GM13976 (cell line): ENCODE data around the gene CRIM1.

Source experiments
- DNase-seq: peaks from one replicate; pipeline ENCODE4 v3.0.0; 2012; ENCODE audit warnings: low spot score
- CTCF ChIP-seq: IDR thresholded peaks from 2 replicates; pipeline ENCODE4 v1.5.1; 2012; ENCODE audit warnings: borderline replicate concordance, mild to moderate bottlenecking; ENCODE audit not compliant: insufficient read depth; ENCODE audit errors: extremely low read depth, missing control alignments, control extremely low read depth
- in situ Hi-C: fragments of 300-500 bp; cut with MboI; formaldehyde crosslinking; loops from one replicate; pipeline ENCODE4 v1.12.0; 2022; ENCODE audit warnings: low sequenced_read_pairs, mixed read lengths, inconsistent platforms; ENCODE audit not compliant: unreplicated experiment

CRIM1 gene

GRCh38 chr2:36507408-36507812 lies 151.8 kb downstream of the CRIM1 start:
- peak; percentile 79 for TF ChIP-seq CTCF
- in situ Hi-C loops, result no loop called here
- peak; percentile 54 for DNase-seq

- in situ Hi-C loops, result no loop called here
- DNase-seq, result no peak
- no peak for TF ChIP-seq CTCF
Measured at GRCh38 chr2:36509075-36509474, 153.5 kb downstream of the CRIM1 start.

DNA sequence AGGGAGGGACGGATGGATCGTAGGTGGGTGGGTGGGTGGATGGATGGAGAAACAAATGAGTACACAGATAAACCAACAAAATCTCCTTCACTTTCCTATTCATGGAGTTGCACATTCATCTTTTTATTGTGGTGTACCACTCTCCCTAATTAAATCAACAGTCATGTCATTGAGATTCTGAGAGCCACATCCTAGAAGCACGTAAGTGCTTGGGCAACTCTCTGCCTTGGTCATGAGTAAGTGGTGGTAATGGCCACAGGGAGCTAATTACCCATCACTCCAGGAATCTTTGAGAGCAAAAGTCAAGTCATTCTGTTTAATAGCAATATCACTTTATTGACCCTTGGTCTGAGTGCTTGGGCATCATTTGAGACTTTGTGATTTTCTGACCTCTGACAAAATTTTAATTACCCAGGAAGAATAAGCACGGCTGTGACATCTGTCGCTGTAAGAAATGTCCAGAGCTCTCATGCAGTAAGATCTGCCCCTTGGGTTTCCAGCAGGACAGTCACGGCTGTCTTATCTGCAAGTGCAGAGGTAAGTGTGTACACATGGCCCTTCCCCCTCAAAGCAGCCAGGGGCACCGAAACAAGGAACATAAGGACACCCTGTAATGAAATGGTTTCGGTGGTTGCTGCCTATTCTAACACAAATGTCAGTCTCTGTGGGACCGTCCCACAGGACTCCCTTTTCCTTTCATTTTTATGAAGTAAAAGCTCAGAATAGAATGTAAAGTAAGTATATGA lies 156.5 kb downstream of the CRIM1 start:
- in situ Hi-C loops, result no loop called here
- peak; percentile 31 for DNase-seq
- no peak for TF ChIP-seq CTCF

- in situ Hi-C loops, result no loop called here
- TF ChIP-seq CTCF, result no peak
Measured at GRCh38 chr2:36512705-36513104, 157.1 kb downstream of the CRIM1 start.

DNA sequence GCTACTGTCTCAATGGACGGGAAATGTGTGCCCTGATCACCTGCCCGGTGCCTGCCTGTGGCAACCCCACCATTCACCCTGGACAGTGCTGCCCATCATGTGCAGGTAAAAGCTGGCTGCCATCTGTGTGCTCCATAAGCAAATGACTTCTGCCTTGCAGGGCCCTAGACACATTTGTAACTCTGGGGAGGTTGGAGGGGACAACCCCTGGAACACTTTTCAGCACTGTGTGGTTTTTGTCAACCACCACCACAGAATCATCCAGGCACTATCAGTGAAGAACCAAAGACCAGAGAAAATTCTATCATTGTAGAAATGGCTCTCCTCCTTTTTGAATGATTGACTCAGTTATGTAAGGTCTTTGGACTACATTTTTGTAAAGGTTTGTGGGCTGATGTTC lies 158.1 kb downstream of the CRIM1 start:
- DNase-seq, result no peak
- TF ChIP-seq CTCF, result no peak
- in situ Hi-C loops, result no loop called here

More at GRCh38 chr2:36512705-36513104, 157.1 kb downstream of the CRIM1 start:
- DNase-seq, result no peak

DNA sequence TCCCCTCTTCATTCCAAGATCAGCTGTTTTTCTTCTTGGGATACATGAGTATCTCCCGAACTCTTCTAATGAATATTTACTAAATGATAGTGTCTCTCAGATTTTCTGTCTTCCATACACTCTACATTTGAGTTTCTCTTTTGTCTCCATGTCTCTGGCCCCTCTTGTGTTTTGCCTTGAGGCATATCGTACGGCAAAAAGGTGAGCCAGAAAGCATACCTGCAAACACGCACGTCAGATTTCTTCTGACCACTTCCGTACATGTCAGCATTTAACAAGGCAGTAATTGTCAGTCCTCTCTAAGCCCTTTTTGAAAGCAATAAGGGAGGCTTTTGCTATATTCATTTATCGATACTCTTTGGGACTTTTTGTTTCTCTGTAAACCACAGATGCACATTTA lies 160.0 kb downstream of the CRIM1 start:
- TF ChIP-seq CTCF, result no peak
- no peak for DNase-seq
- in situ Hi-C loops, result no loop called here
